HG03135 (cell line): ENCODE measurements around the gene ARRDC1.
"Not testable (repeated sequence)": the region's sequence is repeated elsewhere in the genome, so short reads cannot be mapped to it uniquely, and the experiment has no call there.

ENCODE experiments used
- ATAC-seq: cut with Tn5 transposase; IDR thresholded peaks from one replicate; pipeline ENCODE4 v1.9.1; 2021; ENCODE audit warnings: mild to moderate bottlenecking, moderate library complexity; ENCODE audit not compliant: unreplicated experiment

The ARRDC1 gene

GRCh38 chr9:137583347-137583746 is 22.1 kb upstream of the ARRDC1 start:
- no peak for ATAC-seq

GRCh38 chr9:137583957-137584356 is 21.5 kb upstream of the ARRDC1 start:
- no peak for ATAC-seq

- ATAC-seq: no peak
Observed at GRCh38 chr9:137586854-137587253, 18.6 kb upstream of the ARRDC1 start.

- ATAC-seq: no peak
Observed at GRCh38 chr9:137588311-137588710, 17.2 kb upstream of the ARRDC1 start.

GRCh38 chr9:137588891-137589290 is 16.6 kb upstream of the ARRDC1 start:
- ATAC-seq: no peak

- peak; percentile 10 for ATAC-seq
Observed at GRCh38 chr9:137589441-137590122, 15.9 kb upstream of the ARRDC1 start.

GRCh38 chr9:137590123-137590468 is 15.4 kb upstream of the ARRDC1 start:
- ATAC-seq: no peak

- peak; percentile 82 for ATAC-seq
Observed at GRCh38 chr9:137590469-137591383, 14.8 kb upstream of the ARRDC1 start, which contains the start of gene ZMYND19. Gene ZMYND19, minus strand, starts transcription at chr9:137590512. Its CDS starts 249 bp downstream, at chr9:137590263.

- no peak for ATAC-seq
Observed at GRCh38 chr9:137592767-137593166, 12.7 kb upstream of the ARRDC1 start.

- ATAC-seq: no peak
Observed at GRCh38 chr9:137593176-137593575, 12.3 kb upstream of the ARRDC1 start.

- ATAC-seq: not testable (repeated sequence)
Observed at GRCh38 chr9:137596577-137596976, 8.9 kb upstream of the ARRDC1 start.

GRCh38 chr9:137598943-137599342 is 6.5 kb upstream of the ARRDC1 start:
- ATAC-seq: no peak

- no peak for ATAC-seq
Observed at GRCh38 chr9:137602661-137603060, 2.8 kb upstream of the ARRDC1 start.

GRCh38 chr9:137603879-137604278 is 1.6 kb upstream of the ARRDC1 start:
- no peak for ATAC-seq

GRCh38 chr9:137604345-137605086 is 970 bp upstream of the ARRDC1 start:
- no peak for ATAC-seq

GRCh38 chr9:137606005-137606621 is 627 bp downstream of the ARRDC1 start:
- ATAC-seq: peak; percentile 9

GRCh38 chr9:137606734-137607138 is 1.2 kb downstream of the ARRDC1 start:
- no peak for ATAC-seq

GRCh38 chr9:137607141-137607857 is 1.8 kb downstream of the ARRDC1 start:
- ATAC-seq: no peak

GRCh38 chr9:137610944-137611343 is 5.5 kb downstream of the ARRDC1 start:
- no peak for ATAC-seq
